ES-I3 (cell line): ENCODE data around the gene RXFP2.

Source experiments
- H3K36me3 ChIP-seq: 2 replicates; pipeline ENCODE4 v1.6.1; 2013; ENCODE audit warnings: mild to moderate bottlenecking, low read length, control low read depth, moderate library complexity; ENCODE audit not compliant: insufficient read depth
- H3K4me1 ChIP-seq: 2 replicates; pipeline ENCODE4 v1.6.1; 2013; ENCODE audit warnings: mild to moderate bottlenecking, control low read depth, low read length; ENCODE audit not compliant: insufficient read depth
- H3K9ac ChIP-seq: 2 replicates; pipeline ENCODE4 v1.6.1; 2013; ENCODE audit warnings: low read depth, mild to moderate bottlenecking, low read length, moderate library complexity
- H3K9me3 ChIP-seq: 2 replicates; pipeline ENCODE4 v1.6.1; 2013; ENCODE audit warnings: mild to moderate bottlenecking, low read length, moderate library complexity; ENCODE audit not compliant: control insufficient read depth, insufficient read depth

Gene RXFP2, protein sequence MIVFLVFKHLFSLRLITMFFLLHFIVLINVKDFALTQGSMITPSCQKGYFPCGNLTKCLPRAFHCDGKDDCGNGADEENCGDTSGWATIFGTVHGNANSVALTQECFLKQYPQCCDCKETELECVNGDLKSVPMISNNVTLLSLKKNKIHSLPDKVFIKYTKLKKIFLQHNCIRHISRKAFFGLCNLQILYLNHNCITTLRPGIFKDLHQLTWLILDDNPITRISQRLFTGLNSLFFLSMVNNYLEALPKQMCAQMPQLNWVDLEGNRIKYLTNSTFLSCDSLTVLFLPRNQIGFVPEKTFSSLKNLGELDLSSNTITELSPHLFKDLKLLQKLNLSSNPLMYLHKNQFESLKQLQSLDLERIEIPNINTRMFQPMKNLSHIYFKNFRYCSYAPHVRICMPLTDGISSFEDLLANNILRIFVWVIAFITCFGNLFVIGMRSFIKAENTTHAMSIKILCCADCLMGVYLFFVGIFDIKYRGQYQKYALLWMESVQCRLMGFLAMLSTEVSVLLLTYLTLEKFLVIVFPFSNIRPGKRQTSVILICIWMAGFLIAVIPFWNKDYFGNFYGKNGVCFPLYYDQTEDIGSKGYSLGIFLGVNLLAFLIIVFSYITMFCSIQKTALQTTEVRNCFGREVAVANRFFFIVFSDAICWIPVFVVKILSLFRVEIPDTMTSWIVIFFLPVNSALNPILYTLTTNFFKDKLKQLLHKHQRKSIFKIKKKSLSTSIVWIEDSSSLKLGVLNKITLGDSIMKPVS

GRCh38 chr13:31739226-31739625 lies at the start of gene RXFP2:
RXFP2 (plus strand) TSS chr13:31739526; CDS start chr13:31739613, 87 bp downstream.
- H3K9me3 ChIP-seq = no peaks in the 10 kb centered on the region
- H3K9ac ChIP-seq = no peak within 1 kb of the TSS
- no peaks in the 10 kb centered on the region for H3K4me1 ChIP-seq
- no peaks in the 10 kb centered on the region for H3K36me3 ChIP-seq

DNA sequence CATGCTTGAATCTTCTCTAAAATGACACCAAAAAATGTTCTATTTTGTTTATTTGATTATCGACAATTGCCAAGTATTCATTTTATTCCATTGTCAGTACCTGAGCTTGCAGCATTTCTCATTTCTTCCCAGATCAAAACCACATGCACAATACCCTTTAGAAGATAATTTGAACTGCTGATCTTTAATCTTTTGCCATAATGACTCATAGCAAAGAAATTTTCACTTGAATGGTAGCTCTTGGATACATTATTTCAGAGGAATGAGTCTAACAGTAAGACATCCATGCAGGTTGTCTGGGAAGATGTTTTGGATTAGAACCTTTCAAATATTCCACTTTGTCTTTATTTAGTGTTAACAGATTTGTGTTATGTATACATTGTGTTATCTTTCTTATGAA lies 42.0 kb upstream of the RXFP2 start:
- Histone ChIP-seq H3K9ac (no peak overlapping the region), H3K36me3 (no peaks in the 10 kb centered on the region), H3K4me1 (peaks cover 7% of the 10 kb centered on the region; the same call in 1 of the 2 replicates), H3K9me3 (no peaks in the 10 kb centered on the region)

DNA sequence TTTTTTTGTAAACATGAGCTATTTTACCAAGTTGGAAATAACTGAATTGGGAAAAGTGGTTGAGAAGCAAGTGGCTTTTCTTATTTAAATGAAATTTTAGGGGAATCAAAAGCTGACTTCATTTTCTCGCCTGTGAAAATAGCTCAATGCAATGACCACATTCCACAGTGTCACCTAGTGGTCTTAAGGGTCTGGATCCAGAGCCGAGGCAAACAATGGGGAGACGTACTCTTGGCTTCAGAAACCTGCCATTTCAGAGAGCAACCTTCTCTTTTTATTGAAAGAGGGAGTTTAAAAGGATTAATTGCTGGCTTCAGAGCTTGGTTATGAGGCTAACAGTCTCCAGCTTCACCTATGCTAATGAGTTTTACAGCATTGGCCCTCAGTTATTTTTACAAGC lies 39.7 kb upstream of the RXFP2 start:
- Histone ChIP-seq H3K9me3 (no peaks in the 10 kb centered on the region), H3K36me3 (no peaks in the 10 kb centered on the region), H3K4me1 (peaks cover 7% of the 10 kb centered on the region; the same call in 1 of the 2 replicates), H3K9ac (no peak overlapping the region)

DNA sequence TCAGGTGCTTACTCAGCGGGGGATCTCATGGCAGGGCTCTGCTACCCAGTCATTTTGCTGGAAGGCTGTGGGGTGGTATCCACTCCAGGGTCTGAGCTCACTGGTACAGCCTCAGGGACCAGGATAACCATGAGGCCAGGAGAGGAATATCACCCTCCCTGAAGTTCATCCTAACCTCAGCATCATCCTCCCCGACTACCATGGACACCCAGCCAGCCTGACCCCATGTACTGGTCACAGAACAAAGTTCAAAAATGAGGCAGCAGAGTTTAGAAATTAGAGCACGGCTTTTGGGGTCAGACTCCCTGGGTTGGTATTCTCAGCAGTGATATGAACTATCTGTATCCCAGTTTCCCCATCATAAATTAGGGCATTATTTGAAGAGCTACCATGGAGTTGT lies 35.5 kb upstream of the RXFP2 start:
- Histone ChIP-seq H3K9ac (no peak overlapping the region), H3K4me1 (no peaks in the 10 kb centered on the region; the same call in 1 of the 2 replicates), H3K36me3 (no peaks in the 10 kb centered on the region), H3K9me3 (no peaks in the 10 kb centered on the region)

GRCh38 chr13:31706105-31706504 lies 33.2 kb upstream of the RXFP2 start:
- Histone ChIP-seq H3K36me3 (no peaks in the 10 kb centered on the region), H3K9ac (no peak overlapping the region), H3K4me1 (no peaks in the 10 kb centered on the region)

DNA sequence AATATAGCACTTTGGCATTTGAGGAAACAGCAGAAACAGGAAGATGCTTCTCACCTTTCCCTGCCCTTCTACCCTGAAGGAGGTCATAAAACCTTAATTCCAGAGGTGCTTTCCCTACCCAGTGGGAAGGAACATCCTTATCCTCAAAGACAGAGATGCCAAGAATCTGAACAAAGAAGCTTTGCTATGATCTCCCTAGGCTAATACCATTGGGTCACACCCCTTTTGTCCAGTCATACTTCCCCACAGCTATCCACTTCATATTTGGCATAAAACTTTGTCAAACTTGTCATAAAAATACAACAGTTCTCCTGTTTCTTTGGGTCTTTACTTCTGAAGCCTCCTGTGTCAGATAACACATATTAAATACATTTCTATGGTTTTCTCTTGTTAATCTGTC lies 21.7 kb upstream of the RXFP2 start:
- no peak overlapping the region for H3K9ac ChIP-seq
- H3K4me1 ChIP-seq = no peaks in the 10 kb centered on the region
- H3K36me3 ChIP-seq = no peaks in the 10 kb centered on the region
- H3K9me3 ChIP-seq = no peaks in the 10 kb centered on the region

More at GRCh38 chr13:31706105-31706504, 33.2 kb upstream of the RXFP2 start:
- no peaks in the 10 kb centered on the region for H3K9me3 ChIP-seq

- no peaks in the 10 kb centered on the region for H3K36me3 ChIP-seq
- H3K4me1 ChIP-seq = no peaks in the 10 kb centered on the region
- H3K9ac ChIP-seq = no peak overlapping the region
- H3K9me3 ChIP-seq = no peaks in the 10 kb centered on the region
Measured at GRCh38 chr13:31719214-31719613, 20.1 kb upstream of the RXFP2 start.

DNA sequence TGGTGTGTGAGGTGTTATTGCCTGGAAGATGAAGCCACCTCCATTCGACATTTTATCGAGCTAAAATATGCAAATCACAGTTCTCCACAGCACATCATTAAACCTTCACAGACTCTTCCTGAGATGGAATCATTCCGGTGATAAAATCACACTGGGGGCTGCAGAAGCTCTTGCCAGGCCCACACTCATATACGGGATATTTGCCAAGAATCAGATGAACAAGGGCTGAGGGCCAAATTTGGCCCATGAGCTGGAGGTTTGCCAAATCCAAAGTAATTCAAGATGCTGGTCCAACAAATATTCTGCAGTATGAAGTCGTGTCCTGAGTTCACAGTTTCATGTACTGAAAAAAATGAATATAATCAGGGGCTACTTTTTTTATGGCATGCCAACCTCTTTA lies 16.7 kb upstream of the RXFP2 start:
- no peaks in the 10 kb centered on the region for H3K4me1 ChIP-seq

GRCh38 chr13:31725841-31726240 lies 13.5 kb upstream of the RXFP2 start:
- H3K4me1 ChIP-seq = no peaks in the 10 kb centered on the region
- H3K9me3 ChIP-seq = no peaks in the 10 kb centered on the region
- no peaks in the 10 kb centered on the region for H3K36me3 ChIP-seq
- H3K9ac ChIP-seq = no peak overlapping the region

More for the DNA sequence above, 16.7 kb upstream of the RXFP2 start:
- Histone ChIP-seq H3K36me3 (no peaks in the 10 kb centered on the region), H3K9ac (no peak overlapping the region), H3K9me3 (no peaks in the 10 kb centered on the region)

GRCh38 chr13:31731921-31732320 lies 7.4 kb upstream of the RXFP2 start:
- no peaks in the 10 kb centered on the region for H3K9me3 ChIP-seq
- H3K36me3 ChIP-seq = no peaks in the 10 kb centered on the region
- H3K9ac ChIP-seq = no peak overlapping the region
- no peaks in the 10 kb centered on the region for H3K4me1 ChIP-seq

DNA sequence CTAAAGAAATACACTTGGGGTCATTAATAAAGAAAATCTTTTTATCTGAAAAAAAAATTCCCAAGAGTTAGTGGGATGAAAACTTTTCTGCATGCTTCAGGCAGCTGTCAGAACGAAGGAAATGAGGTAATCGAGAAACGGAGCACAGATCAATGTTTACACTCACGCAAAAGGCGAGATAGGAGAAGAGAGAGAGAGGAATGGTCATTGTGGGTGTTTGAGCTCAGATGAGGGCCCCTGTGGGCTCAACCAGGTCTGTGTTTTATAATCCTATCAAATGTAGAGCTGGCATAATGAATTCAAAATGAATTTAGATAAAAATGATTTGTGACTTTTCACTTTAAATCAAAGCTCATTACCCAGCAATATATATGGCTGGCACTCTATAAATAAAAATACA lies 6.3 kb upstream of the RXFP2 start:
- H3K9ac ChIP-seq = no peak overlapping the region
- no peaks in the 10 kb centered on the region for H3K9me3 ChIP-seq
- no peaks in the 10 kb centered on the region for H3K4me1 ChIP-seq
- no peaks in the 10 kb centered on the region for H3K36me3 ChIP-seq

GRCh38 chr13:31733647-31734046 lies 5.7 kb upstream of the RXFP2 start:
- Histone ChIP-seq H3K9ac (no peak overlapping the region), H3K9me3 (no peaks in the 10 kb centered on the region), H3K4me1 (no peaks in the 10 kb centered on the region), H3K36me3 (no peaks in the 10 kb centered on the region)

- Histone ChIP-seq H3K9ac (no peak overlapping the region), H3K9me3 (no peaks in the 10 kb centered on the region), H3K36me3 (no peaks in the 10 kb centered on the region), H3K4me1 (no peaks in the 10 kb centered on the region)
Measured at GRCh38 chr13:31742097-31742734, 2.9 kb downstream of the RXFP2 start.

DNA sequence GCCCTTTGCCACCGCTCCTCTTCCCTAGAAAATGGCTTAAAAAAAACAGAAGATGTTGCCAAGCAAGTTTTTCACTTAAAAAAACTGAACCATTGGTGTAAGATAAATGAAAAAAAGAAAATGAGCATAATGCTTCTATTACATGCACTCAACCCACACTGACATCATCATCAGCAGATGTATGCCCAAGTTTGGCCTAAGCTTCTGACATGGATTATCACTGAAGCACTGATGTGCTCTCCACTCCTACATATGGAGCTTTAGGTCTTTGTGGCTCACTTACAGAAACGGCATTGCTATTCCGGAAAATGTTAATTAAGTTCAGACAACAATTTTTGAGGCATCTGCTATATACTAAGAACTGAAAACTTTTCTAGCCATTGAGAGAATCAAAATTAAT lies 8.0 kb downstream of the RXFP2 start:
- no peak overlapping the region for H3K9ac ChIP-seq
- H3K4me1 ChIP-seq = no peaks in the 10 kb centered on the region
- no peaks in the 10 kb centered on the region for H3K36me3 ChIP-seq

More for the DNA sequence above, 8.0 kb downstream of the RXFP2 start:
- H3K9me3 ChIP-seq = no peaks in the 10 kb centered on the region
